Smooth muscle cell of the brain vasculature (primary cell): ENCODE data around the gene SLAMF7.
"Not testable (repeated sequence)": the region's sequence is repeated elsewhere in the genome, so short reads cannot be mapped to it uniquely, and the experiment has no call there.

Experiments
- DNase-seq: peaks from one replicate; pipeline ENCODE4 v3.0.0-alpha.2; 2012; ENCODE audit warnings: low read depth, low spot score

The SLAMF7 gene

GRCh38 chr1:160720356-160721085, 18.5 kb upstream of the SLAMF7 start:
- DNase-seq: no peak

- no peak for DNase-seq
These were observed 17.6 kb upstream of the SLAMF7 start for GRCh38 chr1:160721473-160721872.

- no peak for DNase-seq
These were observed 16.3 kb upstream of the SLAMF7 start for GRCh38 chr1:160722726-160723125.

GRCh38 chr1:160723332-160723731, 15.7 kb upstream of the SLAMF7 start:
- DNase-seq: no peak

GRCh38 chr1:160724465-160725242, 14.4 kb upstream of the SLAMF7 start:
- DNase-seq: no peak

GRCh38 chr1:160726114-160726497, 12.9 kb upstream of the SLAMF7 start:
- DNase-seq: no peak

GRCh38 chr1:160726498-160727315, 12.3 kb upstream of the SLAMF7 start:
- no peak for DNase-seq

- DNase-seq: no peak
These were observed 11.8 kb upstream of the SLAMF7 start for GRCh38 chr1:160727316-160727640.

GRCh38 chr1:160731564-160731963, 7.5 kb upstream of the SLAMF7 start:
- DNase-seq: not testable (repeated sequence)

- no peak for DNase-seq
These were observed 7.1 kb upstream of the SLAMF7 start for GRCh38 chr1:160731990-160732389.

- DNase-seq: no peak
These were observed 5.1 kb upstream of the SLAMF7 start for GRCh38 chr1:160733898-160734297.

GRCh38 chr1:160734301-160734700, 4.7 kb upstream of the SLAMF7 start:
- no peak for DNase-seq

GRCh38 chr1:160738271-160738670, 776 bp upstream of the SLAMF7 start:
- DNase-seq: no peak

GRCh38 chr1:160740133-160740688, 1.2 kb downstream of the SLAMF7 start:
- DNase-seq: no peak

- no peak for DNase-seq
These were observed 2.0 kb downstream of the SLAMF7 start for GRCh38 chr1:160741092-160741501.

- no peak for DNase-seq
These were observed 2.7 kb downstream of the SLAMF7 start for GRCh38 chr1:160741612-160742348.

- no peak for DNase-seq
These were observed 3.5 kb downstream of the SLAMF7 start for GRCh38 chr1:160742428-160743127.

GRCh38 chr1:160743266-160743665, 4.2 kb downstream of the SLAMF7 start:
- DNase-seq: no peak

- DNase-seq: no peak
These were observed 5.3 kb downstream of the SLAMF7 start for GRCh38 chr1:160744199-160744851.

GRCh38 chr1:160744852-160745520, 5.9 kb downstream of the SLAMF7 start:
- DNase-seq: no peak
